HCT116 (cell line): ENCODE results near the gene LHX1. TPM values are rescaled to one million over a fixed set of nuclear protein-coding genes. Genes with fewer than 3 reads are reported as not detected.

Experiments
- ATAC-seq: fragments of 200-7000 bp; cut with Tn5 transposase; 2 replicates; pipeline ENCODE4 v1.9.1; 2020; ENCODE audit warnings: mild to moderate bottlenecking, moderate library complexity
- BruUV-seq: library from RNA; stranded (reverse); fragments of 400-500 nt; replicated peaks from 2 replicates; lab custom pipeline; 2021; lab: Mats Ljungman, UMichigan
- CTCF ChIA-PET: fragments of 300-600 bp; sonication (Branson Sonifier 250); formaldehyde crosslinking; loops from one replicate; lab custom pipeline; 2021; ENCODE audit warnings: antibody characterized with exemption; lab: Charles Lee
- POLR2A ChIA-PET: fragments of 300-600, 350-600 bp; sonication (Branson Sonifier 250); formaldehyde crosslinking; loops from one replicate; lab custom pipeline; 2021; ENCODE audit warnings: antibody characterized with exemption; lab: Charles Lee
- RAD21 ChIA-PET, 2 experiments: fragments of 300-600 bp; sonication (Branson Sonifier 250); formaldehyde crosslinking; loops; one replicate each; lab custom pipeline; 2023; ENCODE audit warnings: low total read pairs in 2 of 2; ENCODE audit not compliant: uncharacterized antibody in 2 of 2, unreplicated experiment in 2 of 2, low non-redundant PET in 1 of 2; lab: Charles Lee
- DNase-seq: peaks from one replicate; pipeline ENCODE4 v3.0.0-alpha.2; 2010; ENCODE audit warnings: low read depth, low spot score
- H2AFZ ChIP-seq: fragments of 200-600 bp; shearing (Covaris generic), sonication (generic); 2 replicates; pipeline ENCODE4 v1.6.1; 2017; ENCODE audit warnings: low read depth, mixed run types, mixed read lengths, antibody characterized with exemption, low read length; ENCODE audit not compliant: poor library complexity, severe bottlenecking
- H3K27ac ChIP-seq: 2 replicates; pipeline ENCODE4 v1.5.1; 2012; ENCODE audit warnings: low read depth, low read length
- H3K27me3 ChIP-seq: fragments of 200-600 bp; sonication (generic); 2 replicates; pipeline ENCODE4 v1.6.1; 2016; ENCODE audit warnings: mixed run types, low read length, mixed read lengths; ENCODE audit not compliant: insufficient read depth
- H3K36me3 ChIP-seq, 2 experiments: fragments of 200-500 bp in 1 of 2; fragments of 200-600 bp in 1 of 2; sonication (Bioruptor generic) in 1 of 2; sonication (generic) in 1 of 2; 2 replicates each; pipeline versions ENCODE4 v1.5.1 to v1.6.1; 2014 to 2016; ENCODE audit warnings: low read length in 2 of 2, inconsistent platforms in 1 of 2, mixed read lengths in 1 of 2, mixed run types in 1 of 2; ENCODE audit not compliant: insufficient read depth in 2 of 2, control insufficient read depth in 1 of 2
- H3K4me1 ChIP-seq, 2 experiments: fragments of 200-600 bp in 1 of 2; sonication (generic) in 1 of 2; 2 replicates each; pipeline versions ENCODE4 v1.5.1 to v1.6.1; 2012 to 2017; ENCODE audit warnings: low read length in 2 of 2, inconsistent platforms in 1 of 2, mild to moderate bottlenecking in 1 of 2, mixed read lengths in 1 of 2, mixed run types in 1 of 2, moderate library complexity in 1 of 2; ENCODE audit not compliant: insufficient read depth in 2 of 2, control insufficient read depth in 1 of 2
- H3K4me2 ChIP-seq: fragments of 200-600 bp; sonication (generic); 2 replicates; pipeline ENCODE4 v1.6.1; 2017; ENCODE audit warnings: mixed run types, low read length, mixed read lengths
- H3K4me3 ChIP-seq, 2 experiments: fragments of 200-600 bp in 1 of 2; sonication (generic) in 1 of 2; replicated peaks in 1 of 2; 2 replicates each; pipeline ENCODE4 v1.5.1; 2011 to 2016; ENCODE audit warnings: low read length in 2 of 2, control low read depth in 1 of 2, low read depth in 1 of 2, mild to moderate bottlenecking in 1 of 2, mixed read lengths in 1 of 2, mixed run types in 1 of 2
- H3K79me2 ChIP-seq: fragments of 200-600 bp; sonication (generic); 2 replicates; pipeline ENCODE4 v1.6.1; 2017; ENCODE audit warnings: mild to moderate bottlenecking, mixed run types, low read length, moderate library complexity, mixed read lengths; ENCODE audit not compliant: insufficient read depth
- H3K9ac ChIP-seq: fragments of 200-600 bp; sonication (generic); 2 replicates; pipeline ENCODE4 v1.6.1; 2016; ENCODE audit warnings: low read length, mixed read lengths
- H3K9me2 ChIP-seq: fragments of 200-600 bp; sonication (generic), shearing (Covaris generic); 2 replicates; pipeline ENCODE4 v1.6.1; 2017; ENCODE audit warnings: mixed run types, mild to moderate bottlenecking, moderate library complexity; ENCODE audit not compliant: insufficient read depth
- H3K9me3 ChIP-seq, 2 experiments: fragments of 200-500 bp in 1 of 2; fragments of 200-600 bp in 1 of 2; sonication (Bioruptor generic) in 1 of 2; sonication (generic) in 1 of 2; 2 replicates each; pipeline ENCODE4 v1.6.1; 2014 to 2017; ENCODE audit warnings: low read length in 2 of 2, mixed read lengths in 2 of 2, inconsistent platforms in 1 of 2, low read depth in 1 of 2, mild to moderate bottlenecking in 1 of 2, mixed run types in 1 of 2, moderate library complexity in 1 of 2; ENCODE audit not compliant: control insufficient read depth in 1 of 2, insufficient read depth in 1 of 2
- H4K20me1 ChIP-seq: fragments of 200-600 bp; sonication (generic), shearing (Covaris generic); 2 replicates; pipeline ENCODE4 v1.6.1; 2017; ENCODE audit warnings: mixed run types, mild to moderate bottlenecking, moderate library complexity; ENCODE audit not compliant: insufficient read depth
- ATF3 ChIP-seq: IDR thresholded peaks from 2 replicates; pipeline ENCODE4 v1.6.1; 2012
- EGR1 ChIP-seq: IDR thresholded peaks from 2 replicates; pipeline ENCODE4 v1.6.1; 2012; ENCODE audit warnings: low read depth
- ELF1 ChIP-seq: IDR thresholded peaks from 2 replicates; pipeline ENCODE4 v1.6.1; 2012; ENCODE audit warnings: low read depth, borderline replicate concordance
- EZH2 ChIP-seq: fragments of 200-600 bp; sonication (generic); IDR thresholded peaks from 2 replicates; pipeline ENCODE4 v1.6.1; 2017; ENCODE audit warnings: antibody characterized with exemption, mixed run types
- EZH2phosphoT487 ChIP-seq: fragments of 200-600 bp; IDR thresholded peaks from 2 replicates; pipeline ENCODE4 v1.6.1; 2018; ENCODE audit warnings: antibody characterized with exemption, borderline replicate concordance
- POLR2AphosphoS5 ChIP-seq: IDR thresholded peaks from 2 replicates; pipeline ENCODE4 v1.6.1; 2011; ENCODE audit warnings: mild to moderate bottlenecking, low read depth, low read length, moderate library complexity
- RAD21 ChIP-seq: IDR thresholded peaks from 2 replicates; pipeline ENCODE4 v1.6.1; 2012; ENCODE audit warnings: low read depth, mild to moderate bottlenecking
- REST ChIP-seq: IDR thresholded peaks from 2 replicates; pipeline ENCODE4 v1.6.1; 2012; ENCODE audit warnings: low read depth
- SP1 ChIP-seq: IDR thresholded peaks from 2 replicates; pipeline ENCODE4 v1.6.1; 2012; ENCODE audit warnings: low read depth
- ZBTB33 ChIP-seq: IDR thresholded peaks from 2 replicates; pipeline ENCODE4 v1.6.1; 2011; ENCODE audit warnings: mild to moderate bottlenecking, low read length, moderate library complexity; ENCODE audit not compliant: insufficient replicate concordance; ENCODE audit errors: extremely low read depth
- intact Hi-C: fragments of 100-400 bp; cut with micrococcal nuclease; formaldehyde crosslinking; loops from 2 replicates; pipeline ENCODE4 v1.10.0; 2022
- total RNA-seq: library from RNA; stranded (reverse); gene quantifications from one replicate; pipeline ENCODE4 v1.2.1, GENCODE V29; 2021; ENCODE audit not compliant: unreplicated experiment

LHX1 gene
- total RNA-seq, 1 experiment from 2014 or later: 0.44 TPM

GRCh38 chr17:36939052-36939801 lies 2.0 kb downstream of the LHX1 start:
- H3K79me2 ChIP-seq: no peaks in the 10 kb centered on the region
- no peak for ATAC-seq
- no peaks in the 10 kb centered on the region for H3K36me3 ChIP-seq
- TF ChIP-seq REST (no peak), SP1 (no peak), EZH2phosphoT487 (no peak), ZBTB33 (no peak), EZH2 (no peak), ELF1 (no peak), POLR2AphosphoS5 (no peak), EGR1 (no peak), ATF3 (no peak), RAD21 (no peak)
- no peak overlapping the region for H3K9ac ChIP-seq
- POLR2A ChIA-PET: no interaction called here
- no peak overlapping the region for H3K4me2 ChIP-seq
- H4K20me1 ChIP-seq: no peaks in the 10 kb centered on the region
- RAD21 ChIA-PET: no interaction called here
- no peak overlapping the region for H2AFZ ChIP-seq
- H3K9me3 ChIP-seq: no peaks in the 10 kb centered on the region
- no peak overlapping the region for H3K4me3 ChIP-seq
- CTCF ChIA-PET: no interaction called here
- H3K27ac ChIP-seq: no peak overlapping the region
- intact Hi-C loops: no loop called here
- no peak for DNase-seq
- H3K27me3 ChIP-seq: no peaks in the 10 kb centered on the region
- peaks cover 2 to 13% of the 10 kb centered on the region in 2 experiments; a peak in 2 of 4 replicates for H3K4me1 ChIP-seq
- BruUV-seq: no TSS peak
- H3K9me2 ChIP-seq: no peaks in the 10 kb centered on the region
